GM10248 (cell line): ENCODE data around the gene KIAA0825.

Experiments used
- CTCF ChIA-PET: fragments of 300-600 bp; sonication (Branson Sonifier 250); formaldehyde crosslinking; extraction: SDS; loops from one replicate; lab custom pipeline; 2021; ENCODE audit warnings: antibody characterized with exemption; lab: Yijun Ruan, JAX
- POLR2A ChIA-PET: fragments of 350-650 bp; sonication (Branson Sonifier 250); formaldehyde crosslinking; extraction: SDS; loops from one replicate; lab custom pipeline; 2020; ENCODE audit warnings: antibody characterized with exemption; lab: Yijun Ruan, JAX
- DNase-seq: peaks from one replicate; pipeline ENCODE4 v3.0.0; 2012; ENCODE audit errors: extremely low spot score
- TF ChIP-seq, protein P1 (sequence below): IDR thresholded peaks from 2 replicates; pipeline ENCODE4 v1.5.1; 2012; ENCODE audit warnings: mild to moderate bottlenecking, low read depth; ENCODE audit errors: extremely low read depth, missing control alignments, control extremely low read depth

Gene KIAA0825

DNA sequence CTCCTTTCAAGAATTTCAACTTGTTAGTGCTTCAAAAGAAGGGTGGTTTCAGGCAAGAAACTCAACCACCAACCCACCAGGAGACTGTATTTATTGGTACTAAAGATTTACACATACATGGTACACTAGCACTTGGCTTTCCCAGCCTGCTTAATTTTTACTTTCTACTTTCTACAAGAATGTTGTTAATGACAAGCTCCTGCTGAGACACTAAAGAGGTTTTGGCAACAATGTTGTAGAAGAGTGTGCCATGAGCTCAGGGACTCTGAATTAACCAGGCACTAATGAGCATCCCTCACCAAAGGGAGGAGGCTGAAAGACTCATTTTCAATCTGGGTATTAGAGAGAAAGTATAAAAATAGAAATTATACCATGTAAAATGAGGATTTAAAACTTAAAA is 195.0 kb downstream of the KIAA0825 start:
- CTCF ChIA-PET: no interaction called here
- TF ChIP-seq, protein P1, sequence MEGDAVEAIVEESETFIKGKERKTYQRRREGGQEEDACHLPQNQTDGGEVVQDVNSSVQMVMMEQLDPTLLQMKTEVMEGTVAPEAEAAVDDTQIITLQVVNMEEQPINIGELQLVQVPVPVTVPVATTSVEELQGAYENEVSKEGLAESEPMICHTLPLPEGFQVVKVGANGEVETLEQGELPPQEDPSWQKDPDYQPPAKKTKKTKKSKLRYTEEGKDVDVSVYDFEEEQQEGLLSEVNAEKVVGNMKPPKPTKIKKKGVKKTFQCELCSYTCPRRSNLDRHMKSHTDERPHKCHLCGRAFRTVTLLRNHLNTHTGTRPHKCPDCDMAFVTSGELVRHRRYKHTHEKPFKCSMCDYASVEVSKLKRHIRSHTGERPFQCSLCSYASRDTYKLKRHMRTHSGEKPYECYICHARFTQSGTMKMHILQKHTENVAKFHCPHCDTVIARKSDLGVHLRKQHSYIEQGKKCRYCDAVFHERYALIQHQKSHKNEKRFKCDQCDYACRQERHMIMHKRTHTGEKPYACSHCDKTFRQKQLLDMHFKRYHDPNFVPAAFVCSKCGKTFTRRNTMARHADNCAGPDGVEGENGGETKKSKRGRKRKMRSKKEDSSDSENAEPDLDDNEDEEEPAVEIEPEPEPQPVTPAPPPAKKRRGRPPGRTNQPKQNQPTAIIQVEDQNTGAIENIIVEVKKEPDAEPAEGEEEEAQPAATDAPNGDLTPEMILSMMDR: no peak
- no peak for DNase-seq
- POLR2A ChIA-PET: no interaction called here

DNA sequence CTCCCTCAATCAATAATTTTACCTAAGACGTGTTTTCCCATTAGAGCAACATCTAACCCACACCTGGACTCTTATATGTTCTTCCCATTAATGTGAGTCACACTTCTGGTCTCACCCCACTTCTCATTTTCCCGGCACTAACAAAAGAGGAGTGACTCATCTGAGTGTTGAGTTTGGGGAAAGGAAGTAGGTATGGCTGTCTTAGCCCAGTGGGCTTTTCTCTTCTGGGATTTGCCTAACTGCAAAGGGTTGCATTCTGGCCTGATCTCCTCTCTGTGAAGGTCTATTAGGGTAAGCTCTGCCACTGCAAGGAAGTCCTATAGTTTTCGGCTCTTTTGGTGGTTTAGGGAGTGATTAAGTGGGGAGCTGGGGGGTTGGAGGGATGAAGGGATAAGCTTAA is 195.6 kb downstream of the KIAA0825 start:
- DNase-seq: no peak
- POLR2A ChIA-PET: no interaction called here
- CTCF ChIA-PET: no interaction called here
- TF ChIP-seq, protein P1: no peak

DNA sequence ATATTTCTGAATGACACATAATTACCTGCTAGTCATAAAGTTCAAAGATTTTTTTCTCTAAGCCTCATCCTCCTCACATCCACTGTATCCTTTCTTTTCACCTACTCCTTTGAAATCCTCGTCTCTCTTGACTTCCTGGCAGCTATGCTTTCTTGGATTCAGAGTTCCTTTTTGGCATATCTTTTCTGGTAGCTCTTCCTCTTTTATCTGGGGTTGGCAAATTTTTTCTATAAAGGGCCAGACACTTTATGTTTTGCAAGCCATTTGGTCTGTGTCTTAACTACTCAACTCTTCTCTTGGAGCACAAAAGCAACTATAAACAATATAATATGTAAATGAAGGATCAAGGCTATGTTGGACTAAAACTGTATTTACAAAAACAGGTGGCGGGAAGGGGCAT is 197.5 kb downstream of the KIAA0825 start:
- ChIA-PET CTCF (no interaction called here), POLR2A (no interaction called here)
- TF ChIP-seq, protein P1: no peak
- DNase-seq: no peak

DNA sequence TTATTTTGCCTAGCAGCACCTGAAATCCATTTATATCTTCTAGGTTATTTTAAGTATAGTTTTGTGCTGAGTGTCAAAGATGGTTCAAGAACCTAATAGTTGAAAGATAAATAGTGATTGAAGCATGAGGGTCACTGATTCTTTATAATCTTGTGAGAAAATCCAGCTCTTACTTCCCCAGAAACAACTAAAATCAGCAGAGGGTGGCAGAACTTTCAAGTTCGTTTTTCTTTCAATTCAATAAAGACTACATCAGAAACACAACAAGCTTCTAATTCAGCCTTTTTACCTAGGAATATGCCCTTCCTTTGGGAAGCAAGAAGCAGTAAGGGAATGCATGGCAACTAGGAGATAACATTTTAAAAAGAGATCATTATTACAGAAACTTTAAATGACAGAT is 202.6 kb downstream of the KIAA0825 start:
- ChIA-PET CTCF (no interaction called here), POLR2A (no interaction called here)
- DNase-seq: no peak
- TF ChIP-seq, protein P1: no peak

DNA sequence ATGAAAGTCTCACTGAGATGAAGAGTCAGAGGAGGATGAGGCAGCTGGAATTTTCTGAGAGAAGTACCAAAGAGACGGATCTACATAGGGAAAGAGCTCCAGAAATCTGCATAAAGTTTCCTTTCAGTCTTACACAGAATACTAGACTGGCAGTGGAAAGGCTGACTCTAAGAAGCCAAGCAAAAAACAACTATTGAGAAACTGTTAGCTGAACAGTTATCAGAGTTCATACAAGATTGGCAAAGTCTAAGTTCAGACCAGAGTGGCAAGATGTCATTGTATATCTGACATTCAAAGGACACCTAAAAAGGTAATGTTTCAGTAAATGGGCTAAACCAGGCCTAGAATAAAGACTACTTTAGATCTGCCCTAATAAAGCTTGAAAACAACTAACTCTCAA is 209.0 kb downstream of the KIAA0825 start:
- TF ChIP-seq, protein P1: no peak
- DNase-seq: no peak
- POLR2A ChIA-PET: no interaction called here
- CTCF ChIA-PET: interaction anchor here (1.6 kb wide), 1 partner anchor 11 kb away, joined by 3 read pairs; no protein-coding TSS in a partner anchor

DNA sequence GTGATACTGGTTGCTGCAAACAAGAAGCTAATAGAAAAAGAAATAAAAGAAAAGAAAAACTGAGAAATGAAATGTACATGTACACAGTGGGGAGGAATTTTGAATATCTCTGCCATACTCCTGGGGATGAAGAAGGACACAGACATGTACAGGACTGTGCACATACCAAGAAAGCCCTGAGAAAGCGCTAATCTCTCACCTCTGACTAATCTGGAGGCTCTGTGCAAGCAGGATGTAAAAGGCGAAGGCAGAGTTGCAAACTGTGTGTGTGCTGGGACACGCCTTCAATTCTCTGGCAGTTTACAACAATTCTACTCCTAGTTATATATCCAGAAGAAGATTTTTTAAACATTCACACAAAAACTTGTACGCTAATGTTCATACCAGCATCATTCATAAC is 211.4 kb downstream of the KIAA0825 start:
- TF ChIP-seq, protein P1: no peak
- ChIA-PET POLR2A (no interaction called here), CTCF (no interaction called here)
- no peak for DNase-seq

DNA sequence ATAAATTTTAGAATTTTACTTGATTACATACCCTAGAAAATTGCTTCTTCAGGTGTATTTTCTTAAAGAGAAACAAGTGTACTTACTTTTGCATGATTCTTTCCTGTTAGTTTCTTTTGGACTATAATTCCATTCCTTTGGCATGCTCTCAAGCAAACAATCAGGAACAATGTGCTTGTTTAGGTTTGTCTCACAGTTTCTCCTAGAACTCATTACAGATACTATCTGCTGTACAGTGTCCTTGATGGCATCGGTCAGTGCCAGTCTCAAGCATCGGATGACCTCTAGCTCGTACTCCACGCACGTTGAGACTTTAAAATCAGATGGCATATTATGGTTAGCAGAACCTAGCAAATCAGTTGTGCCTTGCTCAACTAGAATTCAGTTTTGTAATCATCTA is 214.9 kb downstream of the KIAA0825 start:
- TF ChIP-seq, protein P1: no peak
- ChIA-PET POLR2A (no interaction called here), CTCF (interaction anchor here (0.9 to 1.7 kb wide), 3 partner anchors 8 to 15 kb away, joined by 3 to 4 read pairs (median 4); no protein-coding TSS in a partner anchor)
- DNase-seq: no peak
